Measurements from ENCODE around the gene LRRC8E.

- TF ChIP-seq POLR2A (IDR thresholded peaks at IDR 0.05; ENCODE audit: low read length) (no peak), GATA1 (IDR thresholded peaks at IDR 0.05; ENCODE audit: low read depth, low read length) (no peak)
These were observed 21.3 kb downstream of the LRRC8E start for GRCh38 chr19:7909471-7910067.

Measured in erythroblast (primary cell).